NB4 (cell line): ENCODE data around the gene ENOX1.

Source experiments
- CTCF ChIP-seq: IDR thresholded peaks from one replicate; pipeline ENCODE4 v1.5.1; 2012; ENCODE audit warnings: low read depth, low read length
- MAX ChIP-seq: IDR thresholded peaks from 2 replicates; pipeline ENCODE4 v1.6.1; 2011; ENCODE audit warnings: low read depth, low read length
- POLR2A ChIP-seq: IDR thresholded peaks from 2 replicates; pipeline ENCODE4 v1.6.1; 2011; ENCODE audit warnings: mild to moderate bottlenecking; ENCODE audit not compliant: insufficient read length; ENCODE audit errors: extremely low read depth

- TF ChIP-seq MAX (no peak), CTCF (no peak), POLR2A (no peak)
Measured at GRCh38 chr13:43697323-43697722, 89.4 kb downstream of the ENOX1 start.
